ENCODE results near the gene CCT8. TPM values are rescaled to one million over a fixed set of nuclear protein-coding genes. Genes with fewer than 3 reads are reported as not detected.

CCT8 gene
- total RNA-seq, 1 donor from 2014 or later, result 104 TPM

DNA sequence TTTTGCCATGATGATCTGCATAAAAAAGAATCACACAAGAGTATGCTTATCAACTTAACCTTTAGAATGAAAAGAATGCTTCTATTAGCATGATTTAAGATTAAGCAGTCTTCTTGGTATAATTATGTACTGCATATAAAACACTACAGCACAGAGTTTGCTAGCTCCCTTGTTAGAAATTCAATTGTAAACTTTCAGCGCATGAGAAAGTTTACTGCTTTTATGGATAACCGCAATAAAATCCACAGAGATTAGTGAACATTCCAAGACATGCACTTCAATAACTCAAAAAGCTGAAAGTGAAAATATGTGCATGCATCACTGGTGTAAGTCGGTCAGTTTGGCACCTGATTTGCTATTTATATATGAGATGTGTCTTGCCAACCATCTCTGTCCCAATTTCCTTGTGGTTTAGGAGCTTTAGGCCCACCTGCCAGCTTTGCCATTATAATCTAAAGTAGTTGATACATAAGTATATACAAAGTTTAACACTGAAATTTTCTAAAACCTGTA lies 16.9 kb downstream of the CCT8 start:
- no peak overlapping the region for H3K27ac ChIP-seq (replicated peaks)
- H3K4me1 ChIP-seq, result no peaks in the 10 kb centered on the region
- H3K4me3 ChIP-seq, result no peak overlapping the region
- intact Hi-C loops (cut with micrococcal nuclease), result no loop called here
- TF ChIP-seq, protein P1, sequence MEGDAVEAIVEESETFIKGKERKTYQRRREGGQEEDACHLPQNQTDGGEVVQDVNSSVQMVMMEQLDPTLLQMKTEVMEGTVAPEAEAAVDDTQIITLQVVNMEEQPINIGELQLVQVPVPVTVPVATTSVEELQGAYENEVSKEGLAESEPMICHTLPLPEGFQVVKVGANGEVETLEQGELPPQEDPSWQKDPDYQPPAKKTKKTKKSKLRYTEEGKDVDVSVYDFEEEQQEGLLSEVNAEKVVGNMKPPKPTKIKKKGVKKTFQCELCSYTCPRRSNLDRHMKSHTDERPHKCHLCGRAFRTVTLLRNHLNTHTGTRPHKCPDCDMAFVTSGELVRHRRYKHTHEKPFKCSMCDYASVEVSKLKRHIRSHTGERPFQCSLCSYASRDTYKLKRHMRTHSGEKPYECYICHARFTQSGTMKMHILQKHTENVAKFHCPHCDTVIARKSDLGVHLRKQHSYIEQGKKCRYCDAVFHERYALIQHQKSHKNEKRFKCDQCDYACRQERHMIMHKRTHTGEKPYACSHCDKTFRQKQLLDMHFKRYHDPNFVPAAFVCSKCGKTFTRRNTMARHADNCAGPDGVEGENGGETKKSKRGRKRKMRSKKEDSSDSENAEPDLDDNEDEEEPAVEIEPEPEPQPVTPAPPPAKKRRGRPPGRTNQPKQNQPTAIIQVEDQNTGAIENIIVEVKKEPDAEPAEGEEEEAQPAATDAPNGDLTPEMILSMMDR (IDR thresholded peaks at IDR 0.05; ENCODE audit: borderline replicate concordance), result no peak
- no peak for DNase-seq
- H3K27me3 ChIP-seq (ENCODE audit: low read depth), result no peaks in the 10 kb centered on the region
- H3K36me3 ChIP-seq, result peaks cover 98% of the 10 kb centered on the region
- no peaks in the 10 kb centered on the region for H3K9me3 ChIP-seq (replicated peaks)

DNA sequence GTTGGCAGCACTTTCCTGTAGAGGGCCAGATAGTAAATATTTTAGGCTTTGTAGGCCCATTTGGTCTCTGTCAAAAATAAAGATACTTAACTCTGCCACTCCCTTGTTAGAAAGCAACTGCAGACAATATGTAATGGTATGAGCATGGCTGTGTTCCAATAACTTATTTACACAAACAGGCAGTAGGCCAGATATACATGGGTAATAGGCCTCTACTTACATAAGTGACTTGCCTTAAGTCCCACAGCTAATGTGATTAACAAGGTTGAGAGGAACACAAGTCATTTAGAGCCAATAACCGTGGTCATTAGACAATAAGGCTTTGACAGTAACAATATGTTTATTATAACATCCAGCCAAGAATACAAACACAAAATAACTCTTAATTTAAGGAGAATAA lies 17.4 kb downstream of the CCT8 start:
- no peak for DNase-seq
- Histone ChIP-seq H3K9me3 (replicated peaks) (no peaks in the 10 kb centered on the region), H3K36me3 (peaks cover 98% of the 10 kb centered on the region), H3K27ac (replicated peaks) (no peak overlapping the region), H3K4me3 (no peak overlapping the region), H3K27me3 (ENCODE audit: low read depth) (no peaks in the 10 kb centered on the region), H3K4me1 (no peaks in the 10 kb centered on the region)
- TF ChIP-seq, protein P1 (IDR thresholded peaks at IDR 0.05; ENCODE audit: borderline replicate concordance), result no peak
- intact Hi-C loops (cut with micrococcal nuclease), result no loop called here

DNA sequence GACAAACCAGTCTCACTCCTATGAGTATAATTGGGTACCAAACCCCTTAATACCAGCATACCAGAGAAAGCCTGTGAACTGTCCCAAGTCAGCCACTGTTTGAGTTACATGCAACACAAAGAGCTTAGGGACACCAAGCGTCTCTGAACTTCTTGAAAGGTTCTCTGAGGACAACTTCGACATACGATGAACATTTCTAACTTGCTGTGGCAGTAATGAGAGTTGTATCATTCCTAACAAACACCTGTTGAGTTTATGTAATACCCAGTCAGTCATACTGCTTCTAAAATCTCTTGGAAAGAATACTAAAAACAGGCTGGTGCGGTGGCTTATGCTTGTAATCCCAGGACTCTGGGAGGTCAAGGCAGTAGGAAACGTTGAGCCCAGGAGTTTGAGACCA lies 18.4 kb downstream of the CCT8 start:
- intact Hi-C loops (cut with micrococcal nuclease), result no loop called here
- TF ChIP-seq, protein P1 (IDR thresholded peaks at IDR 0.05; ENCODE audit: borderline replicate concordance), result no peak

DNA sequence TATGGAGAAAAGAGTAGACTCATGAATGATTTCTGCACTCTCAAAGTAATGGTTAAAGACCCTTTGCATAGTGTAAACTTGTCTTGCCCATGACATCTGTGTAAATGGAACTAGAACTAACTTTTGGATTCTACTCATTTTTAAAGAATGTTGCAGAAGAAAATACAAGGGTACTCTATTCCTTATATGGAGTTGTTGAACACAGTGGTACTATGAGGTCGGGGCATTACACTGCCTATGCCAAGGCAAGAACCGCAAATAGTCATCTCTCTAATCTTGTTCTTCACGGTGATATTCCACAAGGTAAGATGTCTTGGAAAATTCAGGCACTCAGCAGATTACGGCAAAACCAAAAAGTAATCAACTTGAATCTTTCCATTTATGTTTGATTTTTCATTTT lies 19.8 kb downstream of the CCT8 start:
- DNase-seq, result no peak
- no peaks in the 10 kb centered on the region for H3K9me3 ChIP-seq (replicated peaks)
- peaks cover 98% of the 10 kb centered on the region for H3K36me3 ChIP-seq
- no peak overlapping the region for H3K4me3 ChIP-seq
- no peaks in the 10 kb centered on the region for H3K27me3 ChIP-seq (ENCODE audit: low read depth)
- no peak overlapping the region for H3K27ac ChIP-seq (replicated peaks)
- no peaks in the 10 kb centered on the region for H3K4me1 ChIP-seq
- intact Hi-C loops (cut with micrococcal nuclease), result no loop called here
- TF ChIP-seq, protein P1 (IDR thresholded peaks at IDR 0.05; ENCODE audit: borderline replicate concordance), result no peak

More for the DNA sequence above, 18.4 kb downstream of the CCT8 start:
- no peaks in the 10 kb centered on the region for H3K27me3 ChIP-seq (ENCODE audit: low read depth)
- no peak overlapping the region for H3K4me3 ChIP-seq
- no peak for DNase-seq
- H3K9me3 ChIP-seq (replicated peaks), result no peaks in the 10 kb centered on the region
- H3K36me3 ChIP-seq, result peaks cover 98% of the 10 kb centered on the region
- H3K27ac ChIP-seq (replicated peaks), result no peak overlapping the region
- H3K4me1 ChIP-seq, result no peaks in the 10 kb centered on the region

DNA sequence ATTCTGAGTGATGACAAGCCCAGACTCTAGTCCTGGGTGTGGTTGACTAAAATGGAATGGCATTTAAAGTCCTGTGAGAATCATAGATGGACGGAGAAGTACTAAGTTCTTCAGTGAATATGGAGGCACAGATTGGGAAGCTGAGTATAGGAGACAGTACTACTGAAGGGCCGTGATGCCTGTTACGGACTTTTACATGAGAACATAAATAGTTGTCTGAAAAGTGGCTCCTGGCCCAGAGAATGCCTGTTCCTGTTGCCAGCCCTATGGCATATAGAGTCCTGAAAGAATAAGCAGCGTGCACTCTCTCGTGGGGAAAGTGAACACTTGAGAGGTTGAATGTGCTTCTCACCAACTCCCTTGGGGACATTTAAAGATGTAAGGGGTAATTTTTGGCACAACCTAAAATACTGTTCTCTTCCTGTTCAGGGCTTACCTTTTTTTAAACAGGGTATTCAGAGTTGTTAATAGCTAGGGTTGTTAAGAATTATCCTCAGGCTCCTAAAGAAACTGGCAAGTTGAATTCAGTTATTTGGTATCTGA lies 20.4 kb downstream of the CCT8 start:
- H3K36me3 ChIP-seq, result peaks cover 98% of the 10 kb centered on the region
- H3K27ac ChIP-seq (replicated peaks), result no peak overlapping the region
- TF ChIP-seq, protein P1 (IDR thresholded peaks at IDR 0.05; ENCODE audit: borderline replicate concordance), result no peak
- intact Hi-C loops (cut with micrococcal nuclease), result no loop called here
- no peaks in the 10 kb centered on the region for H3K4me1 ChIP-seq
- H3K4me3 ChIP-seq, result no peak overlapping the region
- no peaks in the 10 kb centered on the region for H3K9me3 ChIP-seq (replicated peaks)
- H3K27me3 ChIP-seq (ENCODE audit: low read depth), result no peaks in the 10 kb centered on the region
- DNase-seq, result no peak

All from left ventricle myocardium inferior (tissue), 1 donor.